H1 (cell line): ENCODE data around the gene NEK10. TPM values are rescaled to one million over a fixed set of nuclear protein-coding genes. Genes with fewer than 3 reads are reported as not detected.

Source experiments
- ATF2 ChIP-seq: IDR thresholded peaks from 2 replicates; pipeline ENCODE4 v1.6.1; 2012; ENCODE audit warnings: low read length, inconsistent platforms
- BRCA1 ChIP-seq: IDR thresholded peaks from 2 replicates; pipeline ENCODE4 v1.6.1; 2012; ENCODE audit warnings: low read depth, low read length, improper control_type of control experiment
- CBX5 ChIP-seq: fragments of 300-800, 300-1000 bp; sonication (generic); IDR thresholded peaks from 2 replicates; pipeline ENCODE4 v1.7.1; 2016; ENCODE audit warnings: antibody characterized with exemption, low read length, low read depth
- CHD2 ChIP-seq: IDR thresholded peaks from 2 replicates; pipeline ENCODE4 v1.6.1; 2012; ENCODE audit warnings: low read length, improper control_type of control experiment
- CHD7 ChIP-seq: fragments of 300-600 bp; sonication (generic); IDR thresholded peaks from 2 replicates; pipeline ENCODE4 v1.7.1; 2012; ENCODE audit warnings: low read length, moderate library complexity, mild to moderate bottlenecking, inconsistent platforms; ENCODE audit not compliant: insufficient replicate concordance
- RBBP5 ChIP-seq: IDR thresholded peaks from 2 replicates; pipeline ENCODE4 v1.7.1; 2012; ENCODE audit warnings: low read depth, mild to moderate bottlenecking, inconsistent platforms, low read length, moderate library complexity, borderline replicate concordance
- SAP30 ChIP-seq: fragments of 300-600 bp; sonication (generic); IDR thresholded peaks from 2 replicates; pipeline ENCODE4 v1.7.1; 2012; ENCODE audit warnings: low read length, moderate library complexity, mild to moderate bottlenecking, inconsistent platforms; ENCODE audit not compliant: insufficient read depth, insufficient replicate concordance
- SP2 ChIP-seq: IDR thresholded peaks from 2 replicates; pipeline ENCODE4 v1.6.1; 2012; ENCODE audit warnings: mild to moderate bottlenecking, low read length, inconsistent platforms
- TBP ChIP-seq: IDR thresholded peaks from 2 replicates; pipeline ENCODE4 v1.6.1; 2011; ENCODE audit warnings: low read depth, low read length, improper control_type of control experiment
- TEAD4 ChIP-seq: IDR thresholded peaks from 2 replicates; pipeline ENCODE4 v1.6.1; 2012; ENCODE audit warnings: low read depth, low read length, inconsistent platforms, mixed read lengths
- polyA plus RNA-seq, 7 experiments: library from polyadenylated mRNA; depleted of rRNA in 3 of 7; stranded (reverse) in 5 of 7; unstranded in 2 of 7; fragments of >200 nt in 5 of 7; fragments of 200-250 nt in 2 of 7; gene quantifications; 1 replicate in 5 of 7; 2 replicates in 1 of 7; 4 replicates in 1 of 7; pipeline versions ENCODE4 v1.2.1 to v1.2.3, GENCODE V29; 2011 to 2013; ENCODE audit warnings: missing spikeins in 2 of 7, mixed read lengths in 2 of 7
- total RNA-seq: library from RNA; stranded (reverse); fragmentation: NEBNext Ultra II Directional; extraction: Animal tissue kit (Norgen Biotek cat#: 25700); gene quantifications from 2 replicates; pipeline ENCODE4 v1.2.1, GENCODE V29; 2021

NEK10 gene
- total and polyA plus RNA-seq, 2 of the 8 experiments (the other 6 are each of a cell fraction or from before 2014, with no cell fraction given): 0.18 to 0.50 TPM

GRCh38 chr3:27213450-27213849 lies 155.7 kb downstream of the NEK10 start (continued):
- peak; percentile 43; the same call in 1 of the 2 replicates for TF ChIP-seq ATF2
- TF ChIP-seq CBX5: no peak
- TF ChIP-seq BRCA1: no peak
- no peak for TF ChIP-seq SP2
- TF ChIP-seq RBBP5: 0 out of 2 replicates have a peak, but pooled peaks have one; percentile 33
- TF ChIP-seq CHD2: no peak
- no peak for TF ChIP-seq TBP
- TF ChIP-seq TEAD4: peak; percentile 83
- TF ChIP-seq CHD7: peak; percentile 33
- no peak for TF ChIP-seq SAP30
